Ishikawa (cell line): ENCODE data around the gene IFI30.
A peak's percentile ranks its signal among the peaks of the same experiment; 100 is the strongest.

Source experiments
- CEBPB ChIP-seq: IDR thresholded peaks from 2 replicates; pipeline ENCODE4 v1.6.1; 2012
- CREB1 ChIP-seq: IDR thresholded peaks from 2 replicates; pipeline ENCODE4 v1.6.1; 2012; ENCODE audit warnings: low read depth
- EGR1 ChIP-seq: IDR thresholded peaks from 2 replicates; pipeline ENCODE4 v1.6.1; 2012
- EP300 ChIP-seq: IDR thresholded peaks from 2 replicates; pipeline ENCODE4 v1.6.1; 2012; ENCODE audit warnings: borderline replicate concordance
- FOXM1 ChIP-seq: IDR thresholded peaks from 2 replicates; pipeline ENCODE4 v1.6.1; 2012; ENCODE audit warnings: low read depth, borderline replicate concordance
- MAX ChIP-seq: IDR thresholded peaks from 2 replicates; pipeline ENCODE4 v1.6.1; 2012
- NFIC ChIP-seq: IDR thresholded peaks from 2 replicates; pipeline ENCODE4 v1.6.1; 2012
- RAD21 ChIP-seq: IDR thresholded peaks from 2 replicates; pipeline ENCODE4 v1.6.1; 2012; ENCODE audit warnings: low read depth
- REST ChIP-seq: IDR thresholded peaks from 2 replicates; pipeline ENCODE4 v1.6.1; 2012; ENCODE audit warnings: low read depth, mild to moderate bottlenecking
- TAF1 ChIP-seq: IDR thresholded peaks from 2 replicates; pipeline ENCODE4 v1.6.1; 2012; ENCODE audit warnings: low read depth, mild to moderate bottlenecking
- TCF12 ChIP-seq: IDR thresholded peaks from 2 replicates; pipeline ENCODE4 v1.6.1; 2012; ENCODE audit warnings: low read depth
- TEAD4 ChIP-seq: IDR thresholded peaks from 2 replicates; pipeline ENCODE4 v1.6.1; 2012
- USF1 ChIP-seq: IDR thresholded peaks from 2 replicates; pipeline ENCODE4 v1.6.1; 2012
- YY1 ChIP-seq: IDR thresholded peaks from 2 replicates; pipeline ENCODE4 v1.6.1; 2012; ENCODE audit warnings: low read depth
- ZBTB7A ChIP-seq: IDR thresholded peaks from 2 replicates; pipeline ENCODE4 v1.6.1; 2012; ENCODE audit warnings: low read depth

The IFI30 gene

GRCh38 chr19:18220632-18221275 lies 47.1 kb downstream of the IFI30 start:
- TF ChIP-seq TCF12 (no peak), ZBTB7A (peak; percentile 59; the same call in 1 of the 2 replicates), TAF1 (no peak)

GRCh38 chr19:18221815-18222725 lies 48.5 kb downstream of the IFI30 start:
- TF ChIP-seq EGR1 (no peak), EP300 (no peak), CREB1 (no peak), MAX (no peak), TAF1 (no peak), CEBPB (no peak), ZBTB7A (no peak), REST (no peak), NFIC (no peak)

GRCh38 chr19:18223860-18224524 lies 50.4 kb downstream of the IFI30 start:
- no peak for TF ChIP-seq EP300
- no peak for TF ChIP-seq CREB1
- no peak for TF ChIP-seq RAD21
- no peak for TF ChIP-seq USF1
- no peak for TF ChIP-seq FOXM1
- 0 out of 2 replicates have a peak, but pooled peaks have one; percentile 37 for TF ChIP-seq ZBTB7A
- peak; percentile 13; the same call in 1 of the 2 replicates for TF ChIP-seq TAF1
- TF ChIP-seq TEAD4: no peak
- TF ChIP-seq YY1: no peak

- TF ChIP-seq ZBTB7A: peak; percentile 46; the same call in 1 of the 2 replicates
- TF ChIP-seq RAD21: no peak
Measured at GRCh38 chr19:18224525-18225354, 51.1 kb downstream of the IFI30 start.

- TF ChIP-seq TCF12: no peak
- no peak for TF ChIP-seq USF1
- TF ChIP-seq REST: no peak
- TF ChIP-seq CREB1: no peak
Measured at GRCh38 chr19:18225355-18225701, 51.7 kb downstream of the IFI30 start.
